Naive thymus-derived CD8-positive, alpha-beta T cell (primary cell): ENCODE measurements around the gene PRKACA. TPM values are rescaled to one million over a fixed set of nuclear protein-coding genes. Genes with fewer than 3 reads are reported as not detected.

Experiments
- ATAC-seq, 2 donors: fragments of 150-1000 bp; cut with Tn5 transposase in 1 of 2; sonication (Bioruptor Pico), chemical (Tn5 transposase) in 1 of 2; 1 replicate in 1 of 2; 2 replicates in 1 of 2; pipeline ENCODE4 v1.10.0; 2021; ENCODE audit warnings: mild to moderate bottlenecking in 2 of 2, moderate library complexity in 2 of 2
- POLR2A ChIA-PET: fragments of 350-600 bp; sonication (Branson Sonifier 250); formaldehyde crosslinking; loops from one replicate; lab custom pipeline; 2021; ENCODE audit warnings: antibody characterized with exemption; lab: Charles Lee
- DNase-seq, 10 donors: peaks; one replicate each; pipeline versions ENCODE4 v3.0.0 to v3.0.0-alpha.2; 2020 to 2022
- H3K27ac Mint-ChIP-seq, 10 donors: one replicate each; pipeline ENCODE4 v1.8.0; 2020 to 2022; ENCODE audit warnings: mild to moderate bottlenecking in 10 of 10, mixed read lengths in 10 of 10, moderate library complexity in 4 of 10, inconsistent platforms in 1 of 10
- H3K27me3 Mint-ChIP-seq, 5 donors: one replicate each; pipeline ENCODE4 v1.8.0; 2021 to 2022; ENCODE audit warnings: mixed read lengths in 5 of 5
- H3K36me3 Mint-ChIP-seq, 3 donors: one replicate each; pipeline ENCODE4 v1.8.0; 2020 to 2022; ENCODE audit warnings: mixed read lengths in 3 of 3, mild to moderate bottlenecking in 2 of 3, inconsistent platforms in 1 of 3
- H3K4me1 Mint-ChIP-seq, 4 donors: one replicate each; pipeline ENCODE4 v1.8.0; 2021 to 2022; ENCODE audit warnings: mixed read lengths in 4 of 4
- H3K4me3 Mint-ChIP-seq, 10 donors: one replicate each; pipeline ENCODE4 v1.8.0; 2020 to 2022; ENCODE audit warnings: mild to moderate bottlenecking in 10 of 10, mixed read lengths in 10 of 10, moderate library complexity in 6 of 10, inconsistent platforms in 1 of 10
- H3K9me3 Mint-ChIP-seq, 9 donors: one replicate each; pipeline ENCODE4 v1.8.0; 2020 to 2022; ENCODE audit warnings: mixed read lengths in 9 of 9, mild to moderate bottlenecking in 3 of 9, inconsistent platforms in 1 of 9, moderate library complexity in 1 of 9
- polyA plus RNA-seq, 3 donors: library from polyadenylated mRNA; unstranded; fragments of 300-500 nt; fragmentation: Illumina TruSeq; gene quantifications; one replicate each; pipeline ENCODE4 v1.2.3, GENCODE V29; 2021
- total RNA-seq, 8 experiments: library from RNA in 2 of 8; stranded (reverse) in 2 of 8; gene quantifications; one replicate each; pipeline ENCODE4 v1.2.3 and lab custom pipeline; 2021 to 2026

The PRKACA gene
- total and polyA plus RNA-seq, 5 experiments from 2014 or later = 1.1 to 56.8 (median 1.8) TPM

DNA sequence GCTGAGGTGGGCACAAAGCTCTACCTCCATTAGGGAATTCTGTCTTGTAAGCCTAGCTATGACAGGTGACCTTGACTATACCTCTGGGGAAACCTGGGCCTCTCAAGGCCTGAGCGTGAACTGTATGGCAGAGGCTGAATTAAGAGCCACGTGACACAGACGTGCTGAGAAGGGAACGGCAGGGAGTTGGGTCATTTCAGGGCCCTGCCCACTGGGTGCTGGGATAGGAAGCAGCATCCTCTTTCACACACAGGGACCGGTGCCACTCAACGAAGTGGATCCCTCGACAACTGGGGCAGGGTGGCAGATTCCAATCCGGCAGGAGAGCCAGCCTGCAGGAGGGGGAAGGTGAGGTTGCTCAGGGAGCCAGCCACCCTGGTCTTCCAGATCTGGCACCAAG, 9.6 kb upstream of the PRKACA start:
- no peaks in the 10 kb centered on the region for H3K36me3 Mint-ChIP-seq
- ATAC-seq (no peak), DNase-seq (no peak)
- H3K4me1 Mint-ChIP-seq = peaks cover 0 to 8% (median under 1%) of the 10 kb centered on the region in 4 donors
- POLR2A ChIA-PET = interaction anchor here (0.6 kb wide), 1 partner anchor 373 kb away, joined by 3 read pairs; no protein-coding TSS in a partner anchor
- H3K27me3 Mint-ChIP-seq = no peaks in the 10 kb centered on the region
- no peak overlapping the region for H3K4me3 Mint-ChIP-seq
- no peaks in the 10 kb centered on the region for H3K9me3 Mint-ChIP-seq
- H3K27ac Mint-ChIP-seq = no peak overlapping the region

GRCh38 chr19:14122924-14123323, 5.4 kb upstream of the PRKACA start:
- POLR2A ChIA-PET = interaction anchor here (0.6 to 1.1 kb wide), 3 partner anchors 14 to 422 kb away, joined by 3 to 4 read pairs (median 4); partner anchors contain the start of gene ASF1B
- ATAC-seq (no peak), DNase-seq (no peak)
- H3K4me3 Mint-ChIP-seq = no peak overlapping the region
- H3K4me1 Mint-ChIP-seq = peaks cover 6 to 13% (median 11%) of the 10 kb centered on the region in 4 donors
- no peaks in the 10 kb centered on the region for H3K36me3 Mint-ChIP-seq
- H3K27me3 Mint-ChIP-seq = no peaks in the 10 kb centered on the region
- peak overlapping the region in 1 of 10 donors; percentile 60 for H3K27ac Mint-ChIP-seq
- H3K9me3 Mint-ChIP-seq = no peaks in the 10 kb centered on the region

GRCh38 chr19:14120497-14120780, 2.9 kb upstream of the PRKACA start:
- Mint-ChIP-seq H3K27me3 (no peaks in the 10 kb centered on the region), H3K36me3 (no peaks in the 10 kb centered on the region), H3K4me1 (peaks cover 18 to 28% (median 26%) of the 10 kb centered on the region in 4 donors), H3K27ac (no peak overlapping the region), H3K4me3 (no peak overlapping the region), H3K9me3 (no peaks in the 10 kb centered on the region)
- ATAC-seq (no peak), DNase-seq (no peak)
- POLR2A ChIA-PET = interaction anchor here (0.6 to 1.0 kb wide), 2 partner anchors 11 to 16 kb away, joined by 4 read pairs; partner anchors contain the start of gene ASF1B

- no peaks in the 10 kb centered on the region for H3K27me3 Mint-ChIP-seq
- no peaks in the 10 kb centered on the region for H3K9me3 Mint-ChIP-seq
- peaks cover 20 to 33% (median 32%) of the 10 kb centered on the region in 4 donors for H3K4me1 Mint-ChIP-seq
- no peaks in the 10 kb centered on the region for H3K36me3 Mint-ChIP-seq
- H3K27ac Mint-ChIP-seq = peak overlapping the region in 7 of 10 donors; percentile 9 to 97 (median 55)
- H3K4me3 Mint-ChIP-seq = peak overlapping the region in 3 of 10 donors; percentile 7 to 51 (median 36)
- DNase-seq = no peak
- no peak for ATAC-seq
- POLR2A ChIA-PET = interaction anchor here (0.7 to 1.3 kb wide), 4 partner anchors 17 to 345 kb away, joined by 4 read pairs; partner anchors contain the start of gene ASF1B
Observed at GRCh38 chr19:14119644-14120496, 2.3 kb upstream of the PRKACA start.

DNA sequence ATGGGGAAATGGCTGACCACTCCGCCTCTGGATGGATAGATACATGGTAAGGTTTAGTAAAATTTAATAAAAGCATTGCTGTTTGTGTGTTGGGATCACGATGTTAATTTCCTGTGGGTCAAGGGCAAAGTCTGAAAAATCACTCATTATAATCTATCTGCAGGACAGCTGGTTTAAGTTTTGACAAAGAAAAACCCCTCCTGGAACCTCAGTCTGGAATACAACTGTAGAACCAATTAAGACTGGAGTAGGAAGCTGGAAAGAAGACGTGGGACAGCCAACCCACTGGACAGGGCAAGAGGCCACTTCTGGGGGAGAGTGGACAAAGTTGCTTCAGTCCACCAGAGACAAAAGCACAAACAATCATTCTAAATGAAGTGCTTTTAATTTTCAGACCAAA, 1.6 kb upstream of the PRKACA start:
- POLR2A ChIA-PET = interaction anchor here (0.7 to 5.2 kb wide), 4 partner anchors 17 to 344 kb away, joined by 4 to 46 read pairs (median 4); partner anchors contain the start of gene ASF1B
- H3K4me1 Mint-ChIP-seq = peaks cover 20 to 39% (median 36%) of the 10 kb centered on the region in 4 donors

DNA sequence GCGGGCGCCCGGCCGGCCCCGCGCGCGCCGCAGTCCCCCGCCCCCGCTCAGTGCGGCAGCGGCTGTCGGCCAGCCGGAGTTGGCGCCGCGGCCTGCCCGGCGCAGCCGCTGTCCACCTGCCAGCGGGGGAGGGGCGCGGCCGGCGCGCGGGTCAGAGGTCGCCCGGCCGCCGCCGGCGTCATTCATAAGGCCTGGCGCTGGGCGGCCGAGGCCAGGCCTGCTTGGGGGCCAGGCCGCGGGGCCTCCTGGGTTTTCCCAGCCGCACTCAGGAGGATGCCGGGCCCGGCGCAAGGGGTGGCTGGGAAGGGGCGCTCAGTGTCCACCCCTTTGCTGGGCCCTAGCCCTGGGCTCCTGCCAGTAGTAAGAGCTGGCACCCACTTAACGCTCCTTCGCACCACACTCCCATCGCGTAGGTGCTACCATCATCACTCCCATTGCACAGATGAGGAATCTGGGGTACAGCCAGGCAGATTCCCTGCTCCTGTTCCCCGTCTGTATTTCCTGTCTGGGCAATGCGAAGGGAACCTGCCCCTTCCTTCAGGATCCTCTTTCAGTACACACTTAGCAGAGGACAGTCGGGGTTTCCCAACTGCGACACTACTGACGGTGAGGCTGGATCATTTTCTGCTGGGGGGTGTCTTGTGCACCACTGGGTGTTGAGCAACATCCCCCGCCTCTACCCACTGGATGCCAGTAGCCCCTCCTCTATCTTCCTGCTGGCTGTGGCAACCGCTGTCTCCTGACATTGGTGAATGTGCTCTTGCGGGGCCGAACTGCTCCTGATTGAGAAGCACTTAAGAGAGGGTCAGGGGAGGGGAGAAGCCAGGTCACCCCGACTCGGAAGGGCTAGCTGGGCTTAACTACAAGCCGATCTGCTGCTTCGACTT, 846 bp upstream of the PRKACA start:
- H3K27ac Mint-ChIP-seq = peak overlapping the region; percentile 89 to 99 (median 98)

More for the DNA sequence above, 1.6 kb upstream of the PRKACA start:
- Mint-ChIP-seq H3K4me3 (peak overlapping the region; percentile 86 to 97 (median 94)), H3K36me3 (no peaks in the 10 kb centered on the region), H3K27me3 (no peaks in the 10 kb centered on the region), H3K9me3 (no peaks in the 10 kb centered on the region), H3K27ac (peak overlapping the region; percentile 89 to 99 (median 98))
- DNase-seq (no peak), ATAC-seq (no peak)

GRCh38 chr19:14116918-14117578, 514 bp downstream of the PRKACA start:
- peaks cover 25 to 56% (median 55%) of the 10 kb centered on the region in 4 donors for H3K4me1 Mint-ChIP-seq
- POLR2A ChIA-PET = interaction anchor here (0.7 to 5.2 kb wide), 10 partner anchors 14 to 434 kb away, joined by 3 to 46 read pairs (median 6); partner anchors contain the start of genes ASF1B, IL27RA and RFX1
- peak in 5 of 10 donors; percentile 12 to 68 (median 25) for DNase-seq
- no peaks in the 10 kb centered on the region for H3K36me3 Mint-ChIP-seq
- peak in 1 of 2 donors; percentile 0 for ATAC-seq
- peak overlapping the region; percentile 84 to 99 (median 94) for H3K4me3 Mint-ChIP-seq
- H3K9me3 Mint-ChIP-seq = no peaks in the 10 kb centered on the region
- H3K27me3 Mint-ChIP-seq = no peaks in the 10 kb centered on the region
- H3K27ac Mint-ChIP-seq = peak overlapping the region; percentile 58 to 97 (median 90)

More for the DNA sequence above, 846 bp upstream of the PRKACA start:
- H3K36me3 Mint-ChIP-seq = no peaks in the 10 kb centered on the region
- H3K4me3 Mint-ChIP-seq = peak overlapping the region; percentile 86 to 97 (median 94)
- ATAC-seq = peak in 1 of 2 donors; percentile 27
- POLR2A ChIA-PET = interaction anchor here (0.7 to 5.2 kb wide), 8 partner anchors 18 to 1680 kb away, joined by 3 to 46 read pairs (median 4); partner anchors contain the start of genes ASF1B and RFX1
- no peaks in the 10 kb centered on the region for H3K9me3 Mint-ChIP-seq
- no peaks in the 10 kb centered on the region for H3K27me3 Mint-ChIP-seq
- peak; percentile 23 to 78 (median 60) for DNase-seq
- H3K4me1 Mint-ChIP-seq = peaks cover 25 to 46% (median 43%) of the 10 kb centered on the region in 4 donors

GRCh38 chr19:14116525-14116917, 1.0 kb downstream of the PRKACA start:
- Mint-ChIP-seq H3K4me3 (peak overlapping the region; percentile 84 to 99 (median 94)), H3K36me3 (no peaks in the 10 kb centered on the region), H3K27ac (peak overlapping the region; percentile 58 to 97 (median 90)), H3K27me3 (no peaks in the 10 kb centered on the region), H3K9me3 (no peaks in the 10 kb centered on the region), H3K4me1 (peaks cover 25 to 61% (median 60%) of the 10 kb centered on the region in 4 donors)
- POLR2A ChIA-PET = interaction anchor here (0.6 to 5.2 kb wide), 6 partner anchors 13 to 406 kb away, joined by 3 to 46 read pairs (median 6); partner anchors contain the start of genes ASF1B and IL27RA
- DNase-seq = no peak
- no peak for ATAC-seq

DNA sequence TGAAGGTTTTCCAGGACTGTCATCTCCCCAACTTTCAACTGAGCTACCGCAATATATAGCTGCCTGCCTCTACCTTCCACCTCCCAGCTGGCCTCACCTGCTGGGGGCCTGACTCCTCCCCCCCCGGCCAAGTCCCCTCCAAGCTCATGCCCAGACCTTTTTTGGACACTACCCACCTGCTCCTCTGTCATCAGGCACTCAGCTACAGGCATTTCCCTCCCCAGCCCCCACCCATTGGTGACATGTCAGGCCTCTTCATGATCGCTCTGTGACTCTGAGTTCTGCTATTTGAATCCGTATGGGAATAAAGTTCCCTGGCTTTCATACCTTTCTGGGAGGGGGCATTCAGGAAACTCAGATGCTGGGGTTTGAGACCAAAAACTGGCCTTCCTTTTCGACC, 1.8 kb downstream of the PRKACA start:
- POLR2A ChIA-PET = interaction anchor here (0.6 to 5.2 kb wide), 7 partner anchors 13 to 407 kb away, joined by 3 to 46 read pairs (median 4); partner anchors contain the start of gene ASF1B
- Mint-ChIP-seq H3K27me3 (no peaks in the 10 kb centered on the region), H3K36me3 (no peaks in the 10 kb centered on the region), H3K27ac (peak overlapping the region in 7 of 10 donors; percentile 58 to 97 (median 91)), H3K4me1 (peaks cover 27 to 69% (median 63%) of the 10 kb centered on the region in 4 donors), H3K4me3 (peak overlapping the region; percentile 61 to 99 (median 94)), H3K9me3 (no peaks in the 10 kb centered on the region)
- no peak for ATAC-seq
- no peak for DNase-seq

DNA sequence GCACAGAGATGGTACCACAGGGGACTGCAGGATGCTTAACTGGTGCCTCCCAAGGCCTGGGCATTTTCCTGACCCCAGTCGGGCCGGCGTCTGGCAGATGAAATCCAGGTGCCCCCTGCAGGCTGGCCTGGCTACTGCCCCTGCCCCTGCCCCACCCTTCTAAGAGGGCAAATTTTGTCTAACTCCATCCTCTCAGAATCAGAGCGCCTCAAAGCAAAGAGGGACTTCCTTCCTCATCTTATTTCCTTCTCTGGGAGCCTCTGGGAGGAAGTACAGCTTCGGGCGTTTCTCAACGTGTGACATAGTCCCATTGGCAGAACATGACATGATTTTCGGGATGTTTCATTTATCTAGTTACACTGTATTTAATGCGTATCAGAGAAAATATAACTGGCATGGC, 2.7 kb downstream of the PRKACA start:
- no peaks in the 10 kb centered on the region for H3K9me3 Mint-ChIP-seq
- H3K4me3 Mint-ChIP-seq = peak overlapping the region in 8 of 10 donors; percentile 8 to 77 (median 40)
- peaks cover 27 to 78% (median 67%) of the 10 kb centered on the region in 4 donors for H3K4me1 Mint-ChIP-seq
- H3K27ac Mint-ChIP-seq = peak overlapping the region in 8 of 10 donors; percentile 34 to 75 (median 61)
- ATAC-seq = no peak
- no peaks in the 10 kb centered on the region for H3K36me3 Mint-ChIP-seq
- H3K27me3 Mint-ChIP-seq = no peaks in the 10 kb centered on the region
- peak in 9 of 10 donors; percentile 17 to 69 (median 34) for DNase-seq
- POLR2A ChIA-PET = interaction anchor here (0.6 to 5.2 kb wide), 6 partner anchors 12 to 99 kb away, joined by 3 to 46 read pairs (median 6); partner anchors contain the start of gene ASF1B

- peaks cover 27 to 78% (median 66%) of the 10 kb centered on the region in 4 donors for H3K4me1 Mint-ChIP-seq
- H3K4me3 Mint-ChIP-seq = peak overlapping the region in 2 of 10 donors; percentile 18 to 77
- DNase-seq (no peak), ATAC-seq (no peak)
- POLR2A ChIA-PET = interaction anchor here (0.6 to 5.2 kb wide), 4 partner anchors 11 to 70 kb away, joined by 3 to 46 read pairs (median 6); partner anchors contain the start of gene ASF1B
- no peaks in the 10 kb centered on the region for H3K27me3 Mint-ChIP-seq
- H3K36me3 Mint-ChIP-seq = no peaks in the 10 kb centered on the region
- no peaks in the 10 kb centered on the region for H3K9me3 Mint-ChIP-seq
- peak overlapping the region in 5 of 10 donors; percentile 33 to 75 (median 67) for H3K27ac Mint-ChIP-seq
Observed at GRCh38 chr19:14114439-14114838, 3.1 kb downstream of the PRKACA start.
